ENCODE measurements around the gene MYO7B. TPM values are rescaled to one million over a fixed set of nuclear protein-coding genes. Genes with fewer than 3 reads are reported as not detected.
A peak's percentile ranks its signal among the peaks of the same experiment; 100 is the strongest.

Gene MYO7B
- total RNA-seq, 1 donor from 2014 or later: 0.04 TPM

- H3K36me3 Mint-ChIP-seq: peaks cover under 1% of the 10 kb centered on the region
Measured at GRCh38 chr2:127608061-127609030, 72.9 kb downstream of the MYO7B start.

GRCh38 chr2:127609031-127609751 is 73.7 kb downstream of the MYO7B start:
- Mint-ChIP-seq H3K4me1 (no peaks in the 10 kb centered on the region), H3K9me3 (peaks cover 17% of the 10 kb centered on the region), H3K4me3 (no peak overlapping the region), H3K27me3 (ENCODE audit: low read depth) (no peaks in the 10 kb centered on the region), H3K36me3 (no peaks in the 10 kb centered on the region), H3K27ac (no peak overlapping the region)
- no peak for TF ChIP-seq CTCF (IDR thresholded peaks at IDR 0.05; ENCODE audit: unreplicated experiment)
- no peak for DNase-seq (ENCODE audit: low spot score in 2 of 2, unreplicated experiment in 2 of 2)

More at GRCh38 chr2:127608061-127609030, 72.9 kb downstream of the MYO7B start:
- TF ChIP-seq CTCF (IDR thresholded peaks at IDR 0.05; ENCODE audit: unreplicated experiment): no peak
- no peaks in the 10 kb centered on the region for H3K27me3 Mint-ChIP-seq (ENCODE audit: low read depth)
- H3K4me1 Mint-ChIP-seq: no peaks in the 10 kb centered on the region
- no peak for DNase-seq (ENCODE audit: low spot score in 2 of 2, unreplicated experiment in 2 of 2)
- peaks cover 13% of the 10 kb centered on the region for H3K9me3 Mint-ChIP-seq
- H3K4me3 Mint-ChIP-seq: no peak overlapping the region
- H3K27ac Mint-ChIP-seq: no peak overlapping the region

- Mint-ChIP-seq H3K4me3 (no peak overlapping the region), H3K27me3 (ENCODE audit: low read depth) (no peaks in the 10 kb centered on the region), H3K4me1 (no peaks in the 10 kb centered on the region), H3K36me3 (no peaks in the 10 kb centered on the region), H3K27ac (no peak overlapping the region), H3K9me3 (peaks cover 16% of the 10 kb centered on the region)
- TF ChIP-seq CTCF (IDR thresholded peaks at IDR 0.05; ENCODE audit: unreplicated experiment): no peak
- no peak for DNase-seq (ENCODE audit: low spot score in 2 of 2, unreplicated experiment in 2 of 2)
Measured at GRCh38 chr2:127609818-127610217, 74.3 kb downstream of the MYO7B start.

- peaks cover 16% of the 10 kb centered on the region for H3K9me3 Mint-ChIP-seq
- no peak for TF ChIP-seq CTCF (IDR thresholded peaks at IDR 0.05; ENCODE audit: unreplicated experiment)
- no peaks in the 10 kb centered on the region for H3K27me3 Mint-ChIP-seq (ENCODE audit: low read depth)
- H3K4me1 Mint-ChIP-seq: no peaks in the 10 kb centered on the region
- no peak overlapping the region for H3K4me3 Mint-ChIP-seq
- DNase-seq (ENCODE audit: low spot score in 2 of 2, unreplicated experiment in 2 of 2): peak in 1 of 2 experiments; percentile 14
- no peaks in the 10 kb centered on the region for H3K36me3 Mint-ChIP-seq
- no peak overlapping the region for H3K27ac Mint-ChIP-seq
Measured at GRCh38 chr2:127610561-127610960, 75.1 kb downstream of the MYO7B start.

GRCh38 chr2:127611076-127611925 is 75.8 kb downstream of the MYO7B start:
- peak in 1 of 2 experiments; percentile 25 for DNase-seq (ENCODE audit: low spot score in 2 of 2, unreplicated experiment in 2 of 2)
- H3K27ac Mint-ChIP-seq: no peak overlapping the region
- H3K4me1 Mint-ChIP-seq: no peaks in the 10 kb centered on the region
- H3K36me3 Mint-ChIP-seq: no peaks in the 10 kb centered on the region
- peaks cover 16% of the 10 kb centered on the region for H3K9me3 Mint-ChIP-seq
- no peaks in the 10 kb centered on the region for H3K27me3 Mint-ChIP-seq (ENCODE audit: low read depth)
- no peak for TF ChIP-seq CTCF (IDR thresholded peaks at IDR 0.05; ENCODE audit: unreplicated experiment)
- H3K4me3 Mint-ChIP-seq: no peak overlapping the region

All from mesothelial cell of epicardium (in vitro differentiated cells).